Measurements from ENCODE around the gene RPL41.

RPL41 gene

GRCh38 chr12:56158029-56158925 is 41.8 kb downstream of the RPL41 start, which contains the start of gene MYL6 (continued):
- TF ChIP-seq TSHZ1 (tag by site-specific recombination; IDR thresholded peaks at IDR 0.05; ENCODE audit: borderline replicate concordance) (peak; percentile 79), IKZF3 (tag by site-specific recombination; IDR thresholded peaks at IDR 0.05) (peak; percentile 81), ZNF341 (tag by site-specific recombination; IDR thresholded peaks at IDR 0.05; ENCODE audit: low read depth) (peak; percentile 86), CTCF (tag by site-specific recombination; IDR thresholded peaks at IDR 0.05) (peak; percentile 30), ZNF223 (tag by site-specific recombination; IDR thresholded peaks at IDR 0.05) (no peak; the same call in 1 of the 2 replicates), ZNF580 (tag by site-specific recombination; IDR thresholded peaks at IDR 0.05) (peak; percentile 85), ZNF692 (tag by site-specific recombination; IDR thresholded peaks at IDR 0.05) (peak; percentile 98), ZNF610 (tag by site-specific recombination; IDR thresholded peaks at IDR 0.05; ENCODE audit: borderline replicate concordance) (peak; percentile 61; the same call in 1 of the 2 replicates), ZFP69B (tag by site-specific recombination; IDR thresholded peaks at IDR 0.05) (peak; percentile 98), ZNF501 (tag by site-specific recombination; IDR thresholded peaks at IDR 0.05) (peak; percentile 99), ZNF76 (tag by site-specific recombination; IDR thresholded peaks at IDR 0.05; ENCODE audit: borderline replicate concordance, low read depth) (peak; percentile 83), ZBTB20 (tag by site-specific recombination; IDR thresholded peaks at IDR 0.05) (peak; percentile 32; the same call in 1 of the 2 replicates), ZNF639 (tag by site-specific recombination; IDR thresholded peaks at IDR 0.05) (peak; percentile 92), ZNF391 (tag by site-specific recombination; IDR thresholded peaks at IDR 0.05; ENCODE audit: borderline replicate concordance, low read depth) (peak; percentile 98), ZBTB8A (tag by site-specific recombination; IDR thresholded peaks at IDR 0.05) (peak; percentile 67), ZNF561 (tag by site-specific recombination; IDR thresholded peaks at IDR 0.05; ENCODE audit: borderline replicate concordance) (0 out of 2 replicates have a peak, but pooled peaks have one; percentile 0), ZNF776 (tag by site-specific recombination; IDR thresholded peaks at IDR 0.05; ENCODE audit: borderline replicate concordance) (no peak), ZNF239 (tag by site-specific recombination; IDR thresholded peaks at IDR 0.05) (peak; percentile 78), ZNF324 (tag by site-specific recombination; IDR thresholded peaks at IDR 0.05) (peak; percentile 91), ZNF121 (tag by site-specific recombination; IDR thresholded peaks at IDR 0.05) (peak; percentile 66), ZBTB44 (tag by site-specific recombination; IDR thresholded peaks at IDR 0.05) (0 out of 2 replicates have a peak, but pooled peaks have one; percentile 13), YY2 (tag by site-specific recombination; IDR thresholded peaks at IDR 0.05) (peak; percentile 82), WT1 (tag by site-specific recombination; IDR thresholded peaks at IDR 0.05) (peak; percentile 68), ZNF529 (tag by site-specific recombination; IDR thresholded peaks at IDR 0.05; ENCODE audit: insufficient replicate concordance) (no peak), ZFP41 (tag by site-specific recombination; IDR thresholded peaks at IDR 0.05; ENCODE audit: borderline replicate concordance) (0 out of 2 replicates have a peak, but pooled peaks have one; percentile 66), ZNF843 (tag by site-specific recombination; IDR thresholded peaks at IDR 0.05) (peak; percentile 83), ZSCAN30 (tag by site-specific recombination; IDR thresholded peaks at IDR 0.05) (no peak; the same call in 1 of the 2 replicates), ZNF37A (tag by site-specific recombination; IDR thresholded peaks at IDR 0.05) (no peak), ZNF571 (tag by site-specific recombination; IDR thresholded peaks at IDR 0.05) (no peak)

Data from HEK293 (cell line).